ENCODE results near the gene MDM2.

The MDM2 gene

GRCh38 chr12:68899251-68899771, 91.3 kb downstream of the MDM2 start:
- peaks cover 54% of the 10 kb centered on the region for H3K4me1 Mint-ChIP-seq
- no peak for ATAC-seq
- no peaks in the 10 kb centered on the region for H3K36me3 Mint-ChIP-seq
- no peak overlapping the region for H3K27ac Mint-ChIP-seq
- H3K27me3 Mint-ChIP-seq, result no peaks in the 10 kb centered on the region
- H3K9me3 Mint-ChIP-seq, result peaks cover 2% of the 10 kb centered on the region
- no peak overlapping the region for H3K4me3 Mint-ChIP-seq

DNA sequence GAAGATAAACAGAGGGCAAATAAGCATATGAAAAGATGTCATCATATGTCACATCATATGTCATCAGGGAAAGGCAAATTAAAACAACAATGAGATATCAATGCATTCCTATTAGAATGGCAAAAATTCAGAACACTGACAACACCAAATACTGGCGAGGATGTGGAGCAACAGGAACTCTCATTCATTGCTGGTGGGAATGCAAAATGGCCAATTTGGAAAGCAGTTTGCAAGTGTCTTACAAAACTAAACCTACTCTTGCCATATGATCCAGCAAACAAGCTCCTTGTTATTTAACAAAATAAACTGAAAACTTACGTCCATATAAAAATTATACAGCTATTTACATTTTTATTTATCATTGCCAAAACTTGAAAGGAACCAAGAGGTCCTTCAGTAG, 92.3 kb downstream of the MDM2 start:
- ATAC-seq, result no peak
- Mint-ChIP-seq H3K36me3 (no peaks in the 10 kb centered on the region), H3K27ac (peak overlapping the region; percentile 10), H3K4me3 (no peak overlapping the region), H3K9me3 (peaks cover 2% of the 10 kb centered on the region), H3K4me1 (peaks cover 62% of the 10 kb centered on the region), H3K27me3 (no peaks in the 10 kb centered on the region)
